H9 (cell line): ENCODE results near the gene MGRN1. TPM values are rescaled to one million over a fixed set of nuclear protein-coding genes. Genes with fewer than 3 reads are reported as not detected.
"Not testable (repeated sequence)": the region's sequence is repeated elsewhere in the genome, so short reads cannot be mapped to it uniquely, and the experiment has no call there.

Source experiments
- DNase-seq: peaks from one replicate; pipeline ENCODE4 v3.0.0-alpha.2; 2017
- H2AFZ ChIP-seq: one replicate; pipeline ENCODE4 v1.6.1; 2013; ENCODE audit warnings: mild to moderate bottlenecking, low read length, control low read depth, moderate library complexity
- H2AK5ac ChIP-seq: 2 replicates; pipeline ENCODE4 v1.6.1; 2013; ENCODE audit warnings: low read length, control low read depth, mixed read lengths; ENCODE audit not compliant: insufficient read length
- H2BK120ac ChIP-seq: one replicate; pipeline ENCODE4 v1.6.1; 2013; ENCODE audit warnings: low read depth, mild to moderate bottlenecking, low read length, control low read depth, inconsistent platforms; ENCODE audit not compliant: poor library complexity, severe bottlenecking
- H2BK12ac ChIP-seq: 2 replicates; pipeline ENCODE4 v1.6.1; 2013; ENCODE audit warnings: low read length, control low read depth, mixed read lengths, low read depth; ENCODE audit not compliant: insufficient read length
- H2BK15ac ChIP-seq: 2 replicates; pipeline ENCODE4 v1.6.1; 2013; ENCODE audit warnings: low read depth, low read length, control low read depth
- H2BK20ac ChIP-seq: one replicate; pipeline ENCODE4 v1.6.1; 2013; ENCODE audit warnings: low read depth, mild to moderate bottlenecking, low read length, control low read depth, inconsistent platforms; ENCODE audit not compliant: poor library complexity, severe bottlenecking
- H2BK5ac ChIP-seq: 2 replicates; pipeline ENCODE4 v1.6.1; 2013; ENCODE audit warnings: low read length, control low read depth, mixed read lengths; ENCODE audit not compliant: insufficient read length
- H3K14ac ChIP-seq: 2 replicates; pipeline ENCODE4 v1.6.1; 2013; ENCODE audit warnings: low read length, control low read depth; ENCODE audit not compliant: insufficient read depth
- H3K18ac ChIP-seq: 2 replicates; pipeline ENCODE4 v1.6.1; 2013; ENCODE audit warnings: low read depth, mild to moderate bottlenecking, mixed read lengths, low read length, control low read depth; ENCODE audit not compliant: insufficient read length
- H3K23ac ChIP-seq: 2 replicates; pipeline ENCODE4 v1.6.1; 2013; ENCODE audit warnings: low read length, control low read depth, mixed read lengths, low read depth; ENCODE audit not compliant: insufficient read length
- H3K23me2 ChIP-seq: 2 replicates; pipeline ENCODE4 v1.6.1; 2013; ENCODE audit warnings: low read depth, mild to moderate bottlenecking, mixed read lengths, low read length, control low read depth; ENCODE audit not compliant: insufficient read length, poor library complexity, severe bottlenecking
- H3K27ac ChIP-seq: 2 replicates; pipeline ENCODE4 v1.5.1; 2013; ENCODE audit warnings: low read length, control low read depth, mixed read lengths, low read depth; ENCODE audit not compliant: insufficient read length
- H3K27me3 ChIP-seq: 2 replicates; pipeline ENCODE4 v1.6.1; 2013; ENCODE audit warnings: low read length, control low read depth, inconsistent platforms; ENCODE audit not compliant: insufficient read depth
- H3K4ac ChIP-seq: 2 replicates; pipeline ENCODE4 v1.6.1; 2013; ENCODE audit warnings: low read depth, mild to moderate bottlenecking, control low read depth, inconsistent platforms, low read length, moderate library complexity
- H3K4me1 ChIP-seq: 2 replicates; pipeline ENCODE4 v1.6.1; 2013; ENCODE audit warnings: low read length, control low read depth, inconsistent platforms; ENCODE audit not compliant: insufficient read depth
- H3K4me2 ChIP-seq: 2 replicates; pipeline ENCODE4 v1.6.1; 2013; ENCODE audit warnings: low read length, control low read depth, mixed read lengths; ENCODE audit not compliant: insufficient read length, insufficient read depth
- H3K56ac ChIP-seq: 2 replicates; pipeline ENCODE4 v1.6.1; 2013; ENCODE audit warnings: low read depth, mild to moderate bottlenecking, mixed read lengths, low read length, control low read depth; ENCODE audit not compliant: insufficient read length
- H3K79me1 ChIP-seq: 2 replicates; pipeline ENCODE4 v1.6.1; 2013; ENCODE audit warnings: low read depth, mild to moderate bottlenecking, moderate library complexity, low read length, control low read depth, inconsistent platforms; ENCODE audit not compliant: insufficient read depth, poor library complexity, severe bottlenecking
- H3K79me2 ChIP-seq: 2 replicates; pipeline ENCODE4 v1.6.1; 2013; ENCODE audit warnings: low read length, control low read depth, inconsistent platforms; ENCODE audit not compliant: insufficient read depth
- H3K9ac ChIP-seq: 2 replicates; pipeline ENCODE4 v1.6.1; 2013; ENCODE audit warnings: low read length, control low read depth, mixed read lengths; ENCODE audit not compliant: insufficient read length; ENCODE audit errors: extremely low read depth
- H3K9me3 ChIP-seq: one replicate; pipeline ENCODE4 v1.6.1; 2013; ENCODE audit warnings: low read depth, low read length, inconsistent platforms; ENCODE audit not compliant: control insufficient read depth
- H3T11ph ChIP-seq: one replicate; pipeline ENCODE4 v1.6.1; 2013; ENCODE audit warnings: mild to moderate bottlenecking, low read length, control low read depth, inconsistent platforms
- H4K20me1 ChIP-seq: one replicate; pipeline ENCODE4 v1.6.1; 2013; ENCODE audit not compliant: control insufficient read depth, insufficient read length, insufficient read depth
- H4K5ac ChIP-seq: 2 replicates; pipeline ENCODE4 v1.6.1; 2013; ENCODE audit warnings: low read depth, mild to moderate bottlenecking, mixed read lengths, low read length, control low read depth; ENCODE audit not compliant: insufficient read length
- H4K8ac ChIP-seq: replicated peaks from 2 replicates; pipeline ENCODE4 v1.6.1; 2013; ENCODE audit warnings: low read length, control low read depth, mixed read lengths, low read depth; ENCODE audit not compliant: insufficient read length
- H4K91ac ChIP-seq: 2 replicates; pipeline ENCODE4 v1.6.1; 2013; ENCODE audit warnings: low read depth, mild to moderate bottlenecking, moderate library complexity, mixed read lengths, low read length, control low read depth; ENCODE audit not compliant: insufficient read length
- H3K27ac Mint-ChIP-seq, 3 experiments: 2 replicates in 2 of 3; 3 replicates in 1 of 3; pipeline ENCODE4 v1.8.0; 2020 to 2021; ENCODE audit warnings: mixed read lengths in 3 of 3, mild to moderate bottlenecking in 1 of 3, moderate library complexity in 1 of 3
- H3K27me3 Mint-ChIP-seq: 2 replicates; pipeline ENCODE4 v1.8.0; 2021; ENCODE audit warnings: low read depth, mild to moderate bottlenecking, moderate library complexity, mixed read lengths
- H3K36me3 Mint-ChIP-seq, 3 experiments: 2 replicates in 2 of 3; 3 replicates in 1 of 3; pipeline ENCODE4 v1.8.0; 2020 to 2021; ENCODE audit warnings: low read depth in 3 of 3, mixed read lengths in 3 of 3; ENCODE audit not compliant: insufficient read depth in 1 of 3
- H3K4me1 Mint-ChIP-seq, 2 experiments: 2 replicates each; pipeline ENCODE4 v1.8.0; 2020; ENCODE audit warnings: mixed read lengths in 2 of 2
- H3K4me3 Mint-ChIP-seq, 2 experiments: 2 replicates in 1 of 2; 3 replicates in 1 of 2; pipeline ENCODE4 v1.8.0; 2020 to 2021; ENCODE audit warnings: mild to moderate bottlenecking in 2 of 2, mixed read lengths in 2 of 2, moderate library complexity in 1 of 2
- H3K9me3 Mint-ChIP-seq, 2 experiments: 2 replicates in 1 of 2; 3 replicates in 1 of 2; pipeline ENCODE4 v1.8.0; 2020; ENCODE audit warnings: mild to moderate bottlenecking in 2 of 2, mixed read lengths in 2 of 2, moderate library complexity in 1 of 2
- CTCF ChIP-seq: fragments of 200-600 bp; sonication (generic); conservative IDR thresholded peaks from 3 replicates; pipeline ENCODE4 v1.8.0; 2021; ENCODE audit warnings: antibody characterized with exemption, mild to moderate bottlenecking
- WGBS: extraction: QIAGEN DNeasy Blood & Tissue Kit; methylation state at CpG from one replicate; pipeline ENCODE4 v1.1.7; 2013; ENCODE audit warnings: missing lambda C conversion rate, low lambda C conversion rate, mixed read lengths; ENCODE audit not compliant: insufficient read length; ENCODE audit errors: extremely low coverage; 5-methylcytosine and 5-hydroxymethylcytosine counted together
- total RNA-seq: library from RNA; stranded (reverse); gene quantifications from 2 replicates; pipeline ENCODE4 v1.2.1, GENCODE V29; 2021

MGRN1 gene
- total RNA-seq, 1 experiment from 2014 or later = 91.6 TPM

- no peak overlapping the region for H3K4me3 Mint-ChIP-seq
- Histone ChIP-seq H3K23ac (no peak overlapping the region), H3K27me3 (no peaks in the 10 kb centered on the region), H2AFZ (no peak overlapping the region), H3T11ph (no peak overlapping the region), H3K27ac (no peak overlapping the region), H3K4ac (no peak overlapping the region), H3K79me2 (no peaks in the 10 kb centered on the region), H3K56ac (no peak overlapping the region), H2AK5ac (no peak overlapping the region), H2BK120ac (no peak overlapping the region), H3K14ac (no peak overlapping the region), H3K79me1 (no peaks in the 10 kb centered on the region), H2BK12ac (no peak overlapping the region), H4K20me1 (no peaks in the 10 kb centered on the region), H4K91ac (no peak overlapping the region), H2BK20ac (no peak overlapping the region), H3K18ac (no peak overlapping the region), H2BK5ac (no peak overlapping the region), H2BK15ac (no peak overlapping the region), H3K4me2 (no peak overlapping the region), H3K23me2 (peaks cover 9% of the 10 kb centered on the region), H4K8ac (no peak overlapping the region), H3K4me1 (no peaks in the 10 kb centered on the region), H3K9ac (no peak overlapping the region), H3K9me3 (no peaks in the 10 kb centered on the region), H4K5ac (no peak overlapping the region)
- H3K27me3 Mint-ChIP-seq = peaks cover 4% of the 10 kb centered on the region
- H3K36me3 Mint-ChIP-seq = no peaks in the 10 kb centered on the region
- H3K9me3 Mint-ChIP-seq = no peaks in the 10 kb centered on the region
- H3K4me1 Mint-ChIP-seq = peaks cover 9 to 13% of the 10 kb centered on the region in 2 experiments
- no peak for DNase-seq
- TF ChIP-seq CTCF = no peak
- whole genome bisulfite sequencing = no CpG with 5 or more reads among the region's 15 CpGs
- no peak overlapping the region for H3K27ac Mint-ChIP-seq
Observed at GRCh38 chr16:4737545-4737944, 112.9 kb downstream of the MGRN1 start.

- not testable (repeated sequence) for H3K27me3 ChIP-seq, H3K9me3 Mint-ChIP-seq, H4K20me1 ChIP-seq, H3K36me3 Mint-ChIP-seq, H3K23ac ChIP-seq, H2BK5ac ChIP-seq, H3K79me2 ChIP-seq, H3K27ac Mint-ChIP-seq, H3K4me3 Mint-ChIP-seq, H3K27me3 Mint-ChIP-seq, H3K23me2 ChIP-seq, H3K9ac ChIP-seq, DNase-seq, H3T11ph ChIP-seq, H3K4ac ChIP-seq, H3K79me1 ChIP-seq, H3K4me1 ChIP-seq, H2AK5ac ChIP-seq, H2BK15ac ChIP-seq, H2AFZ ChIP-seq, H3K27ac ChIP-seq, H3K18ac ChIP-seq, H3K56ac ChIP-seq, H4K91ac ChIP-seq, H4K8ac ChIP-seq, H3K14ac ChIP-seq, H2BK20ac ChIP-seq, H3K4me2 ChIP-seq, H2BK12ac ChIP-seq, H3K9me3 ChIP-seq, H4K5ac ChIP-seq, H2BK120ac ChIP-seq
- peaks cover 13 to 16% of the 10 kb centered on the region in 2 experiments for H3K4me1 Mint-ChIP-seq
- WGBS = no CpG with 5 or more reads among the region's 5 CpGs
Observed at GRCh38 chr16:4738370-4738769, 113.7 kb downstream of the MGRN1 start.
